Dermis microvascular lymphatic vessel endothelial cell (primary cell): ENCODE measurements around the gene AANAT. TPM values are rescaled to one million over a fixed set of nuclear protein-coding genes. Genes with fewer than 3 reads are reported as not detected.

Source experiments
- DNase-seq, 2 donors: peaks; one replicate each; pipeline versions ENCODE4 v3.0.0 to v3.0.0-alpha.2; 2010; ENCODE audit warnings: low read depth in 2 of 2
- total RNA-seq: library from RNA; depleted of rRNA; stranded (reverse); fragments of >200 nt; gene quantifications from 2 replicates; pipeline ENCODE4 v1.2.1, GENCODE V29; 2014

Gene AANAT
- total RNA-seq, result not detected in 2 replicates

GRCh38 chr17:76467366-76467765 lies at the start of gene AANAT:
Gene AANAT, plus strand, starts transcription at chr17:76467603. Its CDS starts 1,144 bp downstream, at chr17:76468747.
- no peak for DNase-seq

GRCh38 chr17:76419576-76420260 lies 47.7 kb upstream of the AANAT start:
- no peak for DNase-seq

GRCh38 chr17:76420356-76421043 lies 46.9 kb upstream of the AANAT start:
- no peak for DNase-seq

GRCh38 chr17:76421044-76421407 lies 46.4 kb upstream of the AANAT start:
- DNase-seq, result peak in 1 of 2 donors; percentile 12

- DNase-seq, result no peak
Observed at GRCh38 chr17:76422406-76422805, 45.0 kb upstream of the AANAT start.

GRCh38 chr17:76422860-76423259 lies 44.5 kb upstream of the AANAT start:
- no peak for DNase-seq

GRCh38 chr17:76426853-76427252 lies 40.5 kb upstream of the AANAT start:
- no peak for DNase-seq

GRCh38 chr17:76427501-76428231 lies 39.7 kb upstream of the AANAT start:
- DNase-seq, result peak; percentile 69 to 81

- no peak for DNase-seq
Observed at GRCh38 chr17:76428511-76428910, 38.9 kb upstream of the AANAT start.

GRCh38 chr17:76431509-76431908 lies 35.9 kb upstream of the AANAT start:
- DNase-seq, result no peak

GRCh38 chr17:76432004-76432403 lies 35.4 kb upstream of the AANAT start:
- DNase-seq, result no peak

GRCh38 chr17:76432712-76433336 lies 34.6 kb upstream of the AANAT start:
- no peak for DNase-seq

- DNase-seq, result no peak
Observed at GRCh38 chr17:76433693-76434092, 33.7 kb upstream of the AANAT start.

GRCh38 chr17:76434870-76435269 lies 32.5 kb upstream of the AANAT start:
- peak; percentile 50 to 67 for DNase-seq

- no peak for DNase-seq
Observed at GRCh38 chr17:76435751-76436150, 31.7 kb upstream of the AANAT start.

GRCh38 chr17:76437467-76438402 lies 29.7 kb upstream of the AANAT start:
- DNase-seq, result no peak

- no peak for DNase-seq
Observed at GRCh38 chr17:76438906-76439305, 28.5 kb upstream of the AANAT start.

- no peak for DNase-seq
Observed at GRCh38 chr17:76439314-76439928, 28.0 kb upstream of the AANAT start.

- no peak for DNase-seq
Observed at GRCh38 chr17:76440751-76441362, 26.5 kb upstream of the AANAT start.
